Osteoblast (primary cell): ENCODE measurements around the gene PGBD5. TPM values are rescaled to one million over a fixed set of nuclear protein-coding genes. Genes with fewer than 3 reads are reported as not detected.

Experiments
- DNase-seq: peaks from one replicate; pipeline ENCODE4 v3.0.0; 2011; ENCODE audit warnings: low spot score, mixed read lengths; ENCODE audit not compliant: insufficient read length; ENCODE audit errors: missing footprints
- H2AFZ ChIP-seq: 2 replicates; pipeline ENCODE4 v1.6.0; 2011; ENCODE audit warnings: mild to moderate bottlenecking, low read length
- H3K27ac ChIP-seq: 2 replicates; pipeline ENCODE4 v1.5.1; 2011; ENCODE audit warnings: mild to moderate bottlenecking, low read depth, low read length, moderate library complexity
- H3K27me3 ChIP-seq: 2 replicates; pipeline ENCODE4 v1.6.0; 2012; ENCODE audit warnings: mild to moderate bottlenecking, control low read depth, inconsistent platforms, low read length, moderate library complexity; ENCODE audit not compliant: insufficient read depth
- H3K36me3 ChIP-seq: 2 replicates; pipeline ENCODE4 v1.5.1; 2011; ENCODE audit warnings: mild to moderate bottlenecking, low read length, control low read depth, moderate library complexity; ENCODE audit not compliant: insufficient read depth
- H3K4me1 ChIP-seq: 2 replicates; pipeline ENCODE4 v1.5.1; 2011; ENCODE audit warnings: mild to moderate bottlenecking, low read length, control low read depth, moderate library complexity; ENCODE audit not compliant: insufficient read depth
- H3K4me2 ChIP-seq: 2 replicates; pipeline ENCODE4 v1.6.0; 2011; ENCODE audit warnings: mild to moderate bottlenecking, low read length; ENCODE audit not compliant: insufficient read depth
- H3K4me3 ChIP-seq: fragments of 200-600 bp; sonication (generic); 3 replicates; pipeline ENCODE4 v1.5.1; 2012; ENCODE audit warnings: mild to moderate bottlenecking, low read length, inconsistent platforms; ENCODE audit not compliant: insufficient read depth
- H3K79me2 ChIP-seq: 2 replicates; pipeline ENCODE4 v1.6.0; 2012; ENCODE audit warnings: mild to moderate bottlenecking, low read length, control low read depth, inconsistent platforms; ENCODE audit not compliant: insufficient read depth
- H3K9me3 ChIP-seq: 2 replicates; pipeline ENCODE4 v1.5.1; 2011; ENCODE audit warnings: low read depth, low read length, control low read depth
- H4K20me1 ChIP-seq: 2 replicates; pipeline ENCODE4 v1.6.0; 2012; ENCODE audit warnings: mild to moderate bottlenecking, low read length, control low read depth; ENCODE audit not compliant: insufficient read depth
- total RNA-seq: library from RNA; depleted of rRNA; stranded (reverse); fragments of >200 nt; gene quantifications from 2 replicates; pipeline ENCODE4 v1.2.3, GENCODE V29; 2012
- TF ChIP-seq, protein P1 (sequence below): IDR thresholded peaks from 2 replicates; pipeline ENCODE4 v1.5.1; 2011; ENCODE audit warnings: mild to moderate bottlenecking, low read depth, low read length, moderate library complexity; ENCODE audit errors: extremely low read depth

Gene PGBD5
- total RNA-seq, 1 donor: under 0.01 TPM

DNA sequence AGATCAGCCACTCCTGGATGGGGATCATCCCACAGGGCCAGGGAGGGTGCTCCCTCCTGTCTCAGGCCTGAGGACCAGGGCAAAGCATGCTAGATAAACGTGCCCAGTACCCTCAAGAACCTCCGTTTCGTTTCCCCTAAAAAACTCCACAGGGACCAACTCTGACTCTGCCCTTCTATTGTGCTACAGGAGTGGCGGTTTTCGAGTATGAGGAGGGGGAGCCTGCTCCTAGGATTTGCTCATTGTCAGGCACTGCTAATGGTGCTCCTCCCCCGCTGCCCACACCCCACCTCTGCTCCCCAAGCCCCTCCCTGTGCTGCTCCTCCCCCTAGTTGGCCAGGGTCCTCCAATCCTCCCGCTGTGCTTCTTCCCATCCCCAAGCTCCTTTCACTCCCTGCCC lies 32.0 kb downstream of the PGBD5 start:
- TF ChIP-seq, protein P1, sequence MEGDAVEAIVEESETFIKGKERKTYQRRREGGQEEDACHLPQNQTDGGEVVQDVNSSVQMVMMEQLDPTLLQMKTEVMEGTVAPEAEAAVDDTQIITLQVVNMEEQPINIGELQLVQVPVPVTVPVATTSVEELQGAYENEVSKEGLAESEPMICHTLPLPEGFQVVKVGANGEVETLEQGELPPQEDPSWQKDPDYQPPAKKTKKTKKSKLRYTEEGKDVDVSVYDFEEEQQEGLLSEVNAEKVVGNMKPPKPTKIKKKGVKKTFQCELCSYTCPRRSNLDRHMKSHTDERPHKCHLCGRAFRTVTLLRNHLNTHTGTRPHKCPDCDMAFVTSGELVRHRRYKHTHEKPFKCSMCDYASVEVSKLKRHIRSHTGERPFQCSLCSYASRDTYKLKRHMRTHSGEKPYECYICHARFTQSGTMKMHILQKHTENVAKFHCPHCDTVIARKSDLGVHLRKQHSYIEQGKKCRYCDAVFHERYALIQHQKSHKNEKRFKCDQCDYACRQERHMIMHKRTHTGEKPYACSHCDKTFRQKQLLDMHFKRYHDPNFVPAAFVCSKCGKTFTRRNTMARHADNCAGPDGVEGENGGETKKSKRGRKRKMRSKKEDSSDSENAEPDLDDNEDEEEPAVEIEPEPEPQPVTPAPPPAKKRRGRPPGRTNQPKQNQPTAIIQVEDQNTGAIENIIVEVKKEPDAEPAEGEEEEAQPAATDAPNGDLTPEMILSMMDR: no peak
- no peak overlapping the region for H3K4me3 ChIP-seq

DNA sequence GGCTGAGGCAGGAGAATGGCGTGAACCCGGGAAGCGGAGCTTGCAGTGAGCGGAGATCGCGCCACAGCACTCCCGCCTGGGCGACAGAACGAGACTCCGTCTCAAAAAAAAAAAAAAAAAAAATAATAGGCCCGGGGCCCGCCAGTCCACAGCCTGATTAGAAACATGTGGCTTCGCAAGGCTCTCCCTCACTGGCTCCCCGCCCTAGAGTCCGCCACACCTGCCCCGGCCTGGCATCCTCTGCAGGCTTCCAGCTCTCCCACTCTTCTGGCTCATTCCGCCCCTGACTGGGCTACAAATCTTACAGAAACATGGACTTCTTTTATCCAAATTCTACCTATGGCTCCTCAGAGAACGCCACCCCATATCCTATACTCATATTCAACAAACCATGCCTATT lies 32.4 kb downstream of the PGBD5 start:
- H3K27ac ChIP-seq: no peak overlapping the region
- H3K4me2 ChIP-seq: no peak overlapping the region
- H3K4me3 ChIP-seq: no peak overlapping the region
- no peaks in the 10 kb centered on the region for H3K9me3 ChIP-seq
- no peaks in the 10 kb centered on the region for H3K4me1 ChIP-seq
- no peaks in the 10 kb centered on the region for H3K79me2 ChIP-seq
- TF ChIP-seq, protein P1: no peak
- no peaks in the 10 kb centered on the region for H3K36me3 ChIP-seq
- H2AFZ ChIP-seq: no peak overlapping the region
- H4K20me1 ChIP-seq: no peaks in the 10 kb centered on the region
- no peaks in the 10 kb centered on the region for H3K27me3 ChIP-seq
- DNase-seq: no peak

More for the DNA sequence above, 32.0 kb downstream of the PGBD5 start:
- H3K36me3 ChIP-seq: no peaks in the 10 kb centered on the region
- no peak overlapping the region for H3K4me2 ChIP-seq
- H3K9me3 ChIP-seq: no peaks in the 10 kb centered on the region
- H3K4me1 ChIP-seq: no peaks in the 10 kb centered on the region
- H4K20me1 ChIP-seq: no peaks in the 10 kb centered on the region
- H3K27ac ChIP-seq: no peak overlapping the region
- no peaks in the 10 kb centered on the region for H3K27me3 ChIP-seq
- H3K79me2 ChIP-seq: no peaks in the 10 kb centered on the region
- DNase-seq: no peak
- H2AFZ ChIP-seq: no peak overlapping the region

DNA sequence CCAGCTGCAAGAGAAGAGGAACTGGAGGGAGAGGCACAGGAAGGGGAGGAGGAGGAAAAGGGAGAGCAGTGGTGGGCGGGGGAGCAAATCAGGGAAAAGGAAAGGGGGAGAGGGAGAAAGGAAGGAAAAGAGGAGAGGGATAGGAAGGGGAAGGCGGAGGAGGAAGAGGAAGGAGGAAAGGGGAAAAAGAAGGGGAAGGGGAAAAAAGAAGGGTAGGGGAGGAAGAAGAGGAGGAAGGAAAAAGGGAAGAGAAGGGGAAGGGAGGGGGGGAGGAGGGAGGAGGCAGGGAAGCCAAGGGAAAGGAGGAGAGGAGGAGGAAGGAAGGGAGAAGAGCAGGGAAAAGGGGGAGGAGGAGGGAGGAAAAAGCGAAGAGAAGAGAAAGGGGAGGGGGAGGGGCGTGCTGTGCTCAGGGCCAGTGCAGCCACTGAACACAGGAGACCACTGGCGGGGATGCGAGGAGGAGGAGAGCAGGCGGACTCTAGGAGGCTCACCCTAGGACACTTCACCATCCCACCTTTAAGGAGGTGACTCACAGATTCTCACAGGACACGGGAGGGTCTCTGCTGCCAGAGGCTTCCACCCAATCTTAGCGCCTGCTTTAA lies 33.1 kb downstream of the PGBD5 start:
- Histone ChIP-seq H3K9me3 (no peaks in the 10 kb centered on the region), H2AFZ (no peak overlapping the region), H3K4me3 (no peak overlapping the region), H3K4me1 (no peaks in the 10 kb centered on the region), H3K36me3 (no peaks in the 10 kb centered on the region), H3K27me3 (no peaks in the 10 kb centered on the region), H3K27ac (no peak overlapping the region), H3K79me2 (no peaks in the 10 kb centered on the region), H4K20me1 (no peaks in the 10 kb centered on the region), H3K4me2 (no peak overlapping the region)
- no peak for DNase-seq
- TF ChIP-seq, protein P1: no peak

DNA sequence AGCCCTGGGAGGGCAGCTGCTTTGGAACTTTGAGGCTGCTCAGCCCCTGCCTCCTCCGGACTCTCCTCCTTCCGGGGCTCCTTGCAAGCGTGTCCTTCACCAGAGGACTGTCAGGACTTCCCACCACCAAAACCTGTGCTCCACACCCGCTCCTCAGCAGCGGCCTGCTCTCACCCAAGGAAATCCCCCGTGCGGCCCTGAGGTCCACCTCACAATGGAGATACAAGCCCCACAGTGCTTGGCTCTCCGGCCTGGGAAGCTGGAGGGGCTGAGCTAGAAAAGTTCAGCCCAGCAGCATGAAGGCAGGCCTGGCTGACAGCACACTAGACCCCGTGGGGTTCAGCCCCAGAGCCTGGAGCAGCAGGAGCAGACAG lies 33.6 kb downstream of the PGBD5 start:
- no peak overlapping the region for H3K4me3 ChIP-seq
- no peaks in the 10 kb centered on the region for H3K36me3 ChIP-seq
- H3K27ac ChIP-seq: no peak overlapping the region
- no peaks in the 10 kb centered on the region for H3K27me3 ChIP-seq
- H2AFZ ChIP-seq: no peak overlapping the region
- H3K79me2 ChIP-seq: no peaks in the 10 kb centered on the region
- no peak overlapping the region for H3K4me2 ChIP-seq
- DNase-seq: no peak
- H3K4me1 ChIP-seq: no peaks in the 10 kb centered on the region
- H4K20me1 ChIP-seq: no peaks in the 10 kb centered on the region
- no peaks in the 10 kb centered on the region for H3K9me3 ChIP-seq
- TF ChIP-seq, protein P1: no peak
